NT2/D1 (cell line): ENCODE results near the gene MRTFB.

ENCODE experiments used
- YY1 ChIP-seq: IDR thresholded peaks from 2 replicates; pipeline ENCODE4 v1.6.1; 2011; ENCODE audit not compliant: insufficient read length, insufficient read depth
- ZNF274 ChIP-seq: IDR thresholded peaks from 2 replicates; pipeline ENCODE4 v1.6.1; 2011; ENCODE audit warnings: mild to moderate bottlenecking, low read depth, low read length

- TF ChIP-seq ZNF274 (no peak), YY1 (no peak)
Observed at GRCh38 chr16:14303639-14304394, 232.7 kb downstream of the MRTFB start.
